Right lobe of liver (tissue), 6 donors: ENCODE data around the gene HIPK3. TPM values are rescaled to one million over a fixed set of nuclear protein-coding genes. Genes with fewer than 3 reads are reported as not detected.
"Not testable (repeated sequence)": the region's sequence is repeated elsewhere in the genome, so short reads cannot be mapped to it uniquely, and the experiment has no call there.

Experiments used
- ATAC-seq, 4 donors: fragments of 200-7000 bp; cut with Tn5 transposase; one replicate each; pipeline ENCODE4 v1.9.1; 2020; ENCODE audit warnings: mild to moderate bottlenecking in 4 of 4, moderate library complexity in 4 of 4
- DNase-seq, 3 donors: peaks; one replicate each; pipeline ENCODE4 v3.0.0-alpha.2; 2020
- H3K27ac ChIP-seq, 3 donors: fragments of 200-600 bp; one replicate each; pipeline ENCODE4 v1.8.0; 2022
- H3K27me3 ChIP-seq, 2 donors: fragments of 200-600 bp; one replicate each; pipeline ENCODE4 v1.8.0; 2022
- H3K36me3 ChIP-seq, 4 donors: fragments of 200-600 bp; sonication (generic) in 1 of 4; one replicate each; pipeline versions ENCODE4 v1.5.1 to v1.8.0; 2017 to 2022; ENCODE audit warnings: control low read depth in 1 of 4
- H3K4me1 ChIP-seq, 4 donors: fragments of 200-600 bp; sonication (generic) in 1 of 4; one replicate each; pipeline versions ENCODE4 v1.5.1 to v1.8.0; 2017 to 2022; ENCODE audit warnings: control low read depth in 1 of 4
- H3K4me3 ChIP-seq, 3 donors: fragments of 200-600 bp; one replicate each; pipeline ENCODE4 v1.8.0; 2022
- H3K9me3 ChIP-seq, 4 donors: fragments of 200-600 bp; sonication (generic) in 1 of 4; one replicate each; pipeline versions ENCODE4 v1.5.1 to v1.8.0; 2017 to 2022; ENCODE audit warnings: control low read depth in 1 of 4
- POLR2A ChIP-seq: fragments of 450-650 bp; IDR thresholded peaks from one replicate; pipeline ENCODE4 v1.6.1; 2017; ENCODE audit warnings: antibody characterized with exemption, mild to moderate bottlenecking
- WGBS: methylation state at CpG from one replicate; pipeline ENCODE4 v1.1.6; 2018; ENCODE audit warnings: low coverage, low lambda C conversion rate; ENCODE audit not compliant: insufficient coverage; ENCODE audit errors: missing lambda C conversion rate; 5-methylcytosine and 5-hydroxymethylcytosine counted together
- intact Hi-C, 2 donors: fragments of 100-400 bp; cut with DNase I; formaldehyde crosslinking; loops; one replicate each; pipeline versions ENCODE4 v1.11.2 to v1.14.1; 2022
- total RNA-seq, 6 experiments: library from RNA; depleted of rRNA in 2 of 6; stranded (reverse); fragments of >200 nt in 2 of 6; fragmentation: NEBNext Ultra II Directional in 3 of 6; extraction: Animal tissue kit (Norgen Biotek cat#: 25700) in 3 of 6; gene quantifications; one replicate each; pipeline versions ENCODE4 v1.1.0 to v1.2.4, GENCODE V29; 2016 to 2023
- TF ChIP-seq, protein P1 (sequence below), 4 donors: fragments of 200-600 bp in 3 of 4; fragments of 450-650 bp in 1 of 4; IDR thresholded peaks; one replicate each; pipeline versions ENCODE4 v1.5.1 to v1.8.0; 2016 to 2022; ENCODE audit warnings: antibody characterized with exemption in 4 of 4, mild to moderate bottlenecking in 2 of 4
- donor health status: DM: no; HTN: yes; CAD: no.
- donor health status: DM: no; HTN: no; CAD: no.
- donor health status: DM: no; HTN: no; CAD: no.
- donor health status: DM: no; HTN: yes; CAD: no.
- donor health status: DM: no; HTN: yes; CAD: no.

The HIPK3 gene
- total RNA-seq, 6 experiments from 2014 or later, result 33.3 to 56.4 (median 38.1) TPM

DNA sequence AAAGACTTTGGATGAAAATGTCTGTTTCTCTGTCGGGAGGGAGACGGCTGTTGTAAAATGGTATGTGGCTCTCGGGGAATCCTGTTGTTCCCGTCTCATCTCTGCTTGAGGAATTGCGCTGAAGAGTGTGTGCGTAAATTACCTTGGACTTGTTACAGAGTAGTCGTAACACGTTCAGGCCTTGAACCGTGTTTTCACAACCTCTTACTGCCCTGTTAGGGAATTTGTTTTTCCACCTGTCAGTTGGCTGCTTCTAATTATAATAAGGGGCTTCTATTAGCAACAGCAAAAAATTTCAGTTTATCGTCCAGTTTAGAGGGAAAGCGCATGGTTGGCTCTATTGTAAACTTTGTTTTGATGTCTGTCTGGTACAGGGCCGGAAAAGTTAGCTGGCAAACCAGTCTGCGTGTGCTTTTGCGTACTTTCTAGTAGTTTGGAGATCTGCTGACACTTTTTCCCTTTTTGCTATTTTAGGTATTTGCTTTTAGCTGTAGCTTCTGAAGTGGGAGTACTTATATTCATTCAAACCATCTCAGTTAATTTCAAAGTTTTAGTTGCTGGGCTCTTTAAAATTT is 1.5 kb downstream of the HIPK3 start:
- DNase-seq (no peak), ATAC-seq (peak; percentile 36 to 55 (median 46))
- H3K4me1 ChIP-seq, result peaks cover 0 to 33% (median 13%) of the 10 kb centered on the region in 4 donors
- H3K4me3 ChIP-seq, result peak overlapping the region; percentile 79 to 89 (median 83)
- WGBS, result 0% methylated on average over 11 of the region's 14 CpGs
- no peaks in the 10 kb centered on the region for H3K9me3 ChIP-seq
- TF ChIP-seq, protein P1, sequence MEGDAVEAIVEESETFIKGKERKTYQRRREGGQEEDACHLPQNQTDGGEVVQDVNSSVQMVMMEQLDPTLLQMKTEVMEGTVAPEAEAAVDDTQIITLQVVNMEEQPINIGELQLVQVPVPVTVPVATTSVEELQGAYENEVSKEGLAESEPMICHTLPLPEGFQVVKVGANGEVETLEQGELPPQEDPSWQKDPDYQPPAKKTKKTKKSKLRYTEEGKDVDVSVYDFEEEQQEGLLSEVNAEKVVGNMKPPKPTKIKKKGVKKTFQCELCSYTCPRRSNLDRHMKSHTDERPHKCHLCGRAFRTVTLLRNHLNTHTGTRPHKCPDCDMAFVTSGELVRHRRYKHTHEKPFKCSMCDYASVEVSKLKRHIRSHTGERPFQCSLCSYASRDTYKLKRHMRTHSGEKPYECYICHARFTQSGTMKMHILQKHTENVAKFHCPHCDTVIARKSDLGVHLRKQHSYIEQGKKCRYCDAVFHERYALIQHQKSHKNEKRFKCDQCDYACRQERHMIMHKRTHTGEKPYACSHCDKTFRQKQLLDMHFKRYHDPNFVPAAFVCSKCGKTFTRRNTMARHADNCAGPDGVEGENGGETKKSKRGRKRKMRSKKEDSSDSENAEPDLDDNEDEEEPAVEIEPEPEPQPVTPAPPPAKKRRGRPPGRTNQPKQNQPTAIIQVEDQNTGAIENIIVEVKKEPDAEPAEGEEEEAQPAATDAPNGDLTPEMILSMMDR (IDR thresholded peaks at IDR 0.05), result no peak
- TF ChIP-seq POLR2A, result no peak
- no peaks in the 10 kb centered on the region for H3K27me3 ChIP-seq
- intact Hi-C loops, result no loop called here
- no peaks in the 10 kb centered on the region for H3K36me3 ChIP-seq
- H3K27ac ChIP-seq, result peak overlapping the region; percentile 99 to 100 (median 99)

DNA sequence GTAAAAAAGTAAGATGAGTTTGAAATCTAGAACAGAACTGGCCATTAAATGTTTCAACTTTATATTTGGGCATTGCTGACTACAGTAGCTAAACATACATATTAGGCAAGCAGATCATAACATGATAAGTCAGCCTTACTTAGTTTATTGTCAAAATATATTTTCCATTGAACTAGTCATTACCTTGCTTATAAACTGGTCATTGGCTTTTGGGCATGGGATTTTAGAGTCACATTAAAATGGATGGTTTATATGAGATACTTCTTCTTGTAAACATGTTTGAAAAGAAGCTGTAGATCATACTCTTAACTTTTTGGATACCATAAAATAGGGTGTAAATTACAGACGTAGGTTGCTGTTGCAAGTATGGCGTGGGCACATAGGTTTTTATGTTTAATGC is 2.7 kb downstream of the HIPK3 start:
- TF ChIP-seq POLR2A, result no peak
- TF ChIP-seq, protein P1 (IDR thresholded peaks at IDR 0.05), result no peak
- DNase-seq, result no peak
- Histone ChIP-seq H3K4me1 (peaks cover 0 to 40% (median 13%) of the 10 kb centered on the region in 4 donors), H3K27me3 (no peaks in the 10 kb centered on the region), H3K36me3 (no peaks in the 10 kb centered on the region), H3K9me3 (no peaks in the 10 kb centered on the region), H3K27ac (peak overlapping the region; percentile 99 to 100 (median 99)), H3K4me3 (peak overlapping the region in 2 of 3 donors; percentile 79 to 89)
- intact Hi-C loops, result no loop called here
- 21% methylated on average over 2 of the region's 2 CpGs for WGBS
- no peak for ATAC-seq

DNA sequence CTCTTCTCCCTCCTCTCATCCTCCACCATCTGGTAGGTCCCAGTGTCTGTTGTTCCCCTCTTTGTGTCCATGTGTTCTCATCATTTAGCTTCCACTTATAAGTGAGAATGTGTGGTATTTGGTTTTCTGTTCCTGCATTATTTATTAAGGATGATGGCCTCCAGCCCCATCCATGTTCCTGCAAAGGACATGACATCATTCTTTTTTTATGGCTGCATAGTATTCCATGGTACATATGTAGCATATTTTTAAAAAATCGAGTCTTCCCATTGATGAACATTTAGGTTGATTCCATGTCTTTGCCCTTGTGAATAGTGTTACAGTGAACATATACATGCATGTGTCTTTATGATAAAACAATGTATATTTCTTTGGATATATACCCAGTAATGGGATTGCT is 4.2 kb downstream of the HIPK3 start:
- peaks cover 0 to 40% (median 14%) of the 10 kb centered on the region in 4 donors for H3K4me1 ChIP-seq
- H3K27me3 ChIP-seq, H3K27ac ChIP-seq, H3K4me3 ChIP-seq, H3K36me3 ChIP-seq, ATAC-seq, H3K9me3 ChIP-seq, intact Hi-C loops, DNase-seq: not testable (repeated sequence)
- WGBS, result 95% methylated on average over 1 of the region's 1 CpG

DNA sequence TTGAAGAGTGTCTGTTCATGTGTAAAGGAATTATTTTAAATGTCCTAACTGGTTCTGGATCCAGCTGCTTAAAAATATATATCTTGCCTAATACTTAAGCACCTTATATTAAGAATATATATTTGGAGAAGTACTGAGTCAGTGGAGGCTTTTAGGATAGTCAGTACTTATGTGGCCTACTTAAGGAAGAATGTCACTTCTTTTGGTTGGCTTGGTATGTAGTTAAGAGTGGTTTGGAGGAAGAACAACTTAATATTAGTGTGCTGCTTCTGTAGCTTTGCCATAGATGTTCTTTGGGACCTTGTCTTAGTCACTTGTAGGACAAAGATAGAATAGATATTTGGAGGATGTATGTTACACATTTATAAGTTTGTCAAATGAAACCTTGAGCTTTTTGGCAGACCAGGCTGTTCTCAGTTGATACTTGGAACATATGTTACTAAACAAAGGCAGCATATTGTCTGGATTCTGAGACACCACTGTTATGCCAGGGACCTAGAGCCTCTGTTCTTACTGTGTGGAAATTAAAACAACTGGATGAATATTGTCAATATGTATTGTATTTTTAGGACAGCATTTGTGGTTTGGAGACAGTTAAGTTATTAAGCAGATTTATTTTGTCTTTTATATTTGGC is 4.9 kb downstream of the HIPK3 start:
- Histone ChIP-seq H3K9me3 (no peaks in the 10 kb centered on the region), H3K4me3 (no peak overlapping the region), H3K4me1 (peaks cover 0 to 48% (median 18%) of the 10 kb centered on the region in 4 donors), H3K27me3 (no peaks in the 10 kb centered on the region), H3K27ac (peak overlapping the region in 1 of 3 donors; percentile 17), H3K36me3 (no peaks in the 10 kb centered on the region)
- ATAC-seq (no peak), DNase-seq (no peak)
- intact Hi-C loops, result no loop called here
- TF ChIP-seq, protein P1 (IDR thresholded peaks at IDR 0.05), result no peak
- TF ChIP-seq POLR2A, result no peak

DNA sequence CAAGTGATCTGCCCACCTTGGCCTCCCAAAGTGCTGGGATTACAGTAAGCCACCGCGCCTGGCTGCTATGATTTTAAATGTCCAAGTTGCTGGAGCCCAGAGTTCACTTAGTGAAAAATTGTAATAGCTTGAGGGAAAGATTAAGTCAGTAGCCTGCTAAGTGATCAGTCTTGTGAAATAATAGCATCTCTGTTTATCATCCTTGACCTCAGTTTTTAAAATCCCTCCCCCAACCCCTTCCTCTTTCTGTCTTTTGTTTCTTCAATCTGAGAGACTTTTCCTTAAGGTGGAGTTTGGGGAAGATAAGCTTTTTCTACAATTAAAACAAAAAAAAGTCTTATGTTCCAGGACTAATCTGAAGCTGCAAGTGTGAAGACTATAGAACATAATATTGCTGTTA is 6.4 kb downstream of the HIPK3 start:
- no peaks in the 10 kb centered on the region for H3K9me3 ChIP-seq
- peaks cover 0 to 48% (median 19%) of the 10 kb centered on the region in 4 donors for H3K4me1 ChIP-seq
- no peaks in the 10 kb centered on the region for H3K27me3 ChIP-seq
- TF ChIP-seq POLR2A, result no peak
- TF ChIP-seq, protein P1 (IDR thresholded peaks at IDR 0.05), result no peak
- no peak overlapping the region for H3K27ac ChIP-seq
- no peaks in the 10 kb centered on the region for H3K36me3 ChIP-seq
- ATAC-seq (no peak), DNase-seq (no peak)
- no peak overlapping the region for H3K4me3 ChIP-seq
- intact Hi-C loops, result no loop called here
- WGBS, result 55% methylated on average over 2 of the region's 2 CpGs
